GM21576 (cell line): ENCODE data around the gene FMN1.
"Not testable (repeated sequence)": the region's sequence is repeated elsewhere in the genome, so short reads cannot be mapped to it uniquely, and the experiment has no call there.

Experiments
- ATAC-seq: cut with Tn5 transposase; IDR thresholded peaks from one replicate; pipeline ENCODE4 v1.9.1; 2021; ENCODE audit warnings: mild to moderate bottlenecking, moderate library complexity; ENCODE audit not compliant: unreplicated experiment

FMN1 gene

GRCh38 chr15:32866454-32867312, 327.8 kb downstream of the FMN1 start:
- ATAC-seq: no peak

GRCh38 chr15:32864841-32865240, 329.7 kb downstream of the FMN1 start:
- no peak for ATAC-seq

GRCh38 chr15:32864051-32864450, 330.5 kb downstream of the FMN1 start:
- ATAC-seq: no peak

GRCh38 chr15:32861761-32862160, 332.8 kb downstream of the FMN1 start:
- ATAC-seq: no peak

- ATAC-seq: no peak
These were observed 333.3 kb downstream of the FMN1 start for GRCh38 chr15:32861174-32861573.

- ATAC-seq: no peak
These were observed 334.5 kb downstream of the FMN1 start for GRCh38 chr15:32859996-32860395.

- no peak for ATAC-seq
These were observed 335.3 kb downstream of the FMN1 start for GRCh38 chr15:32859251-32859650.

- no peak for ATAC-seq
These were observed 336.8 kb downstream of the FMN1 start for GRCh38 chr15:32857732-32858131.

GRCh38 chr15:32856753-32857152, 337.8 kb downstream of the FMN1 start:
- no peak for ATAC-seq

- no peak for ATAC-seq
These were observed 338.6 kb downstream of the FMN1 start for GRCh38 chr15:32855942-32856341.

- ATAC-seq: no peak
These were observed 340.9 kb downstream of the FMN1 start for GRCh38 chr15:32853592-32853991.

GRCh38 chr15:32852771-32853170, 341.7 kb downstream of the FMN1 start:
- no peak for ATAC-seq

GRCh38 chr15:32852017-32852416, 342.5 kb downstream of the FMN1 start:
- no peak for ATAC-seq

- ATAC-seq: no peak
These were observed 342.9 kb downstream of the FMN1 start for GRCh38 chr15:32851572-32851971.

- ATAC-seq: no peak
These were observed 344.5 kb downstream of the FMN1 start for GRCh38 chr15:32849769-32850668.

- ATAC-seq: not testable (repeated sequence)
These were observed 347.8 kb downstream of the FMN1 start for GRCh38 chr15:32846671-32847070.

- ATAC-seq: no peak
These were observed 350.3 kb downstream of the FMN1 start for GRCh38 chr15:32844118-32844711.

- ATAC-seq: no peak
These were observed 351.2 kb downstream of the FMN1 start for GRCh38 chr15:32843219-32843815.

GRCh38 chr15:32842081-32842480, 352.4 kb downstream of the FMN1 start:
- no peak for ATAC-seq

GRCh38 chr15:32840507-32841245, 353.8 kb downstream of the FMN1 start:
- no peak for ATAC-seq
